GM12878 (cell line): Measurements from ENCODE around the gene HIRIP3.

ENCODE experiments used
- CBX3 ChIP-seq: fragments of 200-600 bp; sonication (generic); IDR thresholded peaks from 2 replicates; pipeline ENCODE4 v1.6.1; 2016; ENCODE audit warnings: low read depth, borderline replicate concordance
- CTCF ChIP-seq, 3 experiments: IDR thresholded peaks in 2 of 3; conservative IDR thresholded peaks in 1 of 3; 2 replicates each; pipeline ENCODE4 v1.5.1; 2011; ENCODE audit warnings: low read depth in 3 of 3, low read length in 3 of 3, mild to moderate bottlenecking in 3 of 3, control low read depth in 2 of 3, moderate library complexity in 2 of 3, inconsistent platforms in 1 of 3, mixed read lengths in 1 of 3; ENCODE audit not compliant: control insufficient read depth in 2 of 3, insufficient read depth in 1 of 3; ENCODE audit errors: extremely low read depth in 1 of 3
- E2F4 ChIP-seq: IDR thresholded peaks from 2 replicates; pipeline ENCODE4 v1.6.1; 2012; ENCODE audit warnings: low read depth, low read length, improper control_type of control experiment
- EP300 ChIP-seq, 2 experiments: fragments of 150-350 bp in 1 of 2; IDR thresholded peaks; 2 replicates each; pipeline ENCODE4 v1.6.1; 2011 to 2012; ENCODE audit warnings: low read depth in 2 of 2, low read length in 2 of 2, borderline replicate concordance in 1 of 2, improper control_type of control experiment in 1 of 2, inconsistent platforms in 1 of 2; ENCODE audit not compliant: control insufficient read depth in 1 of 2
- GABPA ChIP-seq: IDR thresholded peaks from 2 replicates; pipeline ENCODE4 v1.6.1; 2014; ENCODE audit warnings: antibody characterized with exemption, low read depth, mild to moderate bottlenecking, inconsistent platforms
- MAX ChIP-seq: IDR thresholded peaks from 2 replicates; pipeline ENCODE4 v1.6.1; 2012; ENCODE audit warnings: low read depth, low read length, improper control_type of control experiment
- PBX3 ChIP-seq: IDR thresholded peaks from 2 replicates; pipeline ENCODE4 v1.6.1; 2011; ENCODE audit warnings: mild to moderate bottlenecking, low read depth, low read length, moderate library complexity; ENCODE audit not compliant: insufficient replicate concordance
- SP1 ChIP-seq: IDR thresholded peaks from one replicate; pipeline ENCODE4 v1.6.1; 2011; ENCODE audit warnings: low read depth, low read length
- USF2 ChIP-seq: IDR thresholded peaks from 2 replicates; pipeline ENCODE4 v1.6.1; 2011; ENCODE audit warnings: low read depth, low read length, improper control_type of control experiment, borderline replicate concordance
- ZBTB33 ChIP-seq: fragments of 450-650 bp; IDR thresholded peaks from 2 replicates; pipeline ENCODE4 v1.6.1; 2017; ENCODE audit warnings: mild to moderate bottlenecking

- TF ChIP-seq SP1 (no peak), ZBTB33 (no peak), CTCF (IDR thresholded peaks at IDR 0.05 in 2 of 3, conservative IDR thresholded peaks at IDR 0.05 in 1 of 3; ENCODE audit: control insufficient read depth in 2 of 3, extremely low read depth in 1 of 3, insufficient read depth in 1 of 3, low read depth in 3 of 3, low read length in 3 of 3) (no peak), EP300 (IDR thresholded peaks at IDR 0.05; ENCODE audit: borderline replicate concordance in 1 of 2, control insufficient read depth in 1 of 2, low read depth in 2 of 2, low read length in 2 of 2) (no peak), PBX3 (no peak), MAX (no peak), GABPA (no peak), E2F4 (no peak), USF2 (no peak), CBX3 (no peak)
Observed at GRCh38 chr16:30006095-30006473, 10.7 kb upstream of the HIRIP3 start.
